GM12878 (cell line): ENCODE results near the gene SEPHS2. TPM values are rescaled to one million over a fixed set of nuclear protein-coding genes. Genes with fewer than 3 reads are reported as not detected.

Experiments used
- ATF7 ChIP-seq: fragments of 450-650 bp; IDR thresholded peaks from 2 replicates; pipeline ENCODE4 v1.6.1; 2016; ENCODE audit warnings: low read depth, mild to moderate bottlenecking
- BHLHE40 ChIP-seq, 2 experiments: fragments of 450-650 bp in 1 of 2; IDR thresholded peaks; 2 replicates each; pipeline ENCODE4 v1.6.1; 2011 to 2017; ENCODE audit warnings: low read depth in 2 of 2, borderline replicate concordance in 1 of 2, improper control_type of control experiment in 1 of 2, low read length in 1 of 2, mild to moderate bottlenecking in 1 of 2
- CBX3 ChIP-seq: fragments of 200-600 bp; sonication (generic); IDR thresholded peaks from 2 replicates; pipeline ENCODE4 v1.6.1; 2016; ENCODE audit warnings: low read depth, borderline replicate concordance
- DPF2 ChIP-seq: fragments of 450-650 bp; IDR thresholded peaks from 2 replicates; pipeline ENCODE4 v1.6.1; 2017; ENCODE audit warnings: mild to moderate bottlenecking
- E2F8 ChIP-seq: fragments of 450-650 bp; IDR thresholded peaks from 2 replicates; pipeline ENCODE4 v1.6.1; 2018; ENCODE audit warnings: mild to moderate bottlenecking, low read depth, moderate library complexity; ENCODE audit not compliant: partially characterized antibody
- EED ChIP-seq: sonication (generic); IDR thresholded peaks from 2 replicates; pipeline ENCODE4 v1.6.1; 2016; ENCODE audit warnings: antibody characterized with exemption, low read depth
- FOS ChIP-seq: IDR thresholded peaks from 3 replicates; pipeline ENCODE4 v1.6.1; 2011; ENCODE audit warnings: borderline replicate concordance; ENCODE audit not compliant: insufficient read length; ENCODE audit errors: extremely low read depth
- FOXK2 ChIP-seq: fragments of 450-650 bp; IDR thresholded peaks from 2 replicates; pipeline ENCODE4 v1.6.1; 2017; ENCODE audit warnings: mild to moderate bottlenecking, moderate library complexity
- HDAC6 ChIP-seq: fragments of 200-600 bp; sonication (generic); IDR thresholded peaks from one replicate; pipeline ENCODE4 v1.8.0; 2017; ENCODE audit warnings: antibody characterized with exemption; ENCODE audit not compliant: unreplicated experiment
- IRF4 ChIP-seq: IDR thresholded peaks from 2 replicates; pipeline ENCODE4 v1.6.1; 2011; ENCODE audit warnings: low read depth, low read length
- JUND ChIP-seq: IDR thresholded peaks from 2 replicates; pipeline ENCODE4 v1.6.1; 2012; ENCODE audit warnings: low read depth, mild to moderate bottlenecking, low read length, improper control_type of control experiment, moderate library complexity
- MEF2A ChIP-seq: IDR thresholded peaks from 2 replicates; pipeline ENCODE4 v1.6.1; 2011; ENCODE audit warnings: low read depth, mild to moderate bottlenecking, low read length, moderate library complexity; ENCODE audit not compliant: insufficient read depth
- NBN ChIP-seq: fragments of 450-650 bp; IDR thresholded peaks from 2 replicates; pipeline ENCODE4 v1.6.1; 2016
- NR2F1 ChIP-seq: fragments of 450-650 bp; conservative IDR thresholded peaks from 2 replicates; pipeline ENCODE4 v1.6.1; 2017; ENCODE audit warnings: mild to moderate bottlenecking
- PAX5 ChIP-seq: IDR thresholded peaks from 2 replicates; pipeline ENCODE4 v1.6.1; 2011; ENCODE audit warnings: low read depth, low read length, borderline replicate concordance
- RBBP5 ChIP-seq: fragments of 200-600 bp; sonication (generic); conservative IDR thresholded peaks from 2 replicates; pipeline ENCODE4 v1.6.1; 2016
- SMAD5 ChIP-seq: IDR thresholded peaks from 2 replicates; pipeline ENCODE4 v1.6.1; 2016; ENCODE audit warnings: antibody characterized with exemption, low read depth
- SP1 ChIP-seq: IDR thresholded peaks from one replicate; pipeline ENCODE4 v1.6.1; 2011; ENCODE audit warnings: low read depth, low read length
- TARDBP ChIP-seq: IDR thresholded peaks from 2 replicates; pipeline ENCODE4 v1.6.1; 2016; ENCODE audit warnings: borderline replicate concordance
- TBL1XR1 ChIP-seq: IDR thresholded peaks from 2 replicates; pipeline ENCODE4 v1.6.1; 2012; ENCODE audit warnings: low read depth, low read length, improper control_type of control experiment
- ZNF24 ChIP-seq: fragments of 450-650 bp; IDR thresholded peaks from 2 replicates; pipeline ENCODE4 v1.6.1; 2017; ENCODE audit warnings: antibody characterized with exemption, mild to moderate bottlenecking
- polyA plus RNA-seq, 11 experiments: library from polyadenylated mRNA; depleted of rRNA in 4 of 11; unstranded in 6 of 11; stranded (reverse) in 5 of 11; fragments of >200 nt; fragmentation: Nextera tagmentation in 4 of 11; fragmentation: Illumina TruSeq in 1 of 11; extraction: Ambion mirVana in 4 of 11; extraction: Trizol in 1 of 11; gene quantifications; 1 replicate in 1 of 11; 2 replicates in 10 of 11; pipeline versions ENCODE4 v1.2.1 to v1.2.3, GENCODE V29; 2011 to 2016; ENCODE audit warnings: inconsistent platforms in 2 of 11, missing spikeins in 2 of 11, low read depth in 1 of 11
- total RNA-seq, 4 experiments: library from RNA; depleted of rRNA in 3 of 4; stranded (reverse); fragments of >200 nt in 3 of 4; fragmentation: Illumina TruSeq in 1 of 4; extraction: Trizol in 1 of 4; gene quantifications; 2 replicates each; pipeline versions ENCODE4 v1.2.1 to v1.2.3, GENCODE V29; 2013 to 2021
- TF ChIP-seq, protein P1 (sequence below): fragments of 450-650 bp; IDR thresholded peaks from 2 replicates; pipeline ENCODE4 v1.6.1; 2017; ENCODE audit warnings: borderline replicate concordance
- TF ChIP-seq, protein P2 (sequence below): IDR thresholded peaks from 2 replicates; pipeline ENCODE4 v1.6.1; 2011; ENCODE audit warnings: borderline replicate concordance, low read depth, mild to moderate bottlenecking, moderate library complexity, low read length; ENCODE audit not compliant: insufficient read depth, poor library complexity, severe bottlenecking
- TF ChIP-seq, protein P3 (sequence below): fragments of 450-650 bp; conservative IDR thresholded peaks from 2 replicates; pipeline ENCODE4 v1.6.1; 2017; ENCODE audit warnings: mild to moderate bottlenecking, moderate library complexity

SEPHS2 gene
- total and polyA plus RNA-seq, 10 of the 15 experiments (the other 5 are each of a cell fraction or from before 2014, with no cell fraction given), result 21.6 to 99.8 (median 72.9) TPM

GRCh38 chr16:30458561-30459394 lies 13.1 kb upstream of the SEPHS2 start (continued):
- TF ChIP-seq, protein P1, sequence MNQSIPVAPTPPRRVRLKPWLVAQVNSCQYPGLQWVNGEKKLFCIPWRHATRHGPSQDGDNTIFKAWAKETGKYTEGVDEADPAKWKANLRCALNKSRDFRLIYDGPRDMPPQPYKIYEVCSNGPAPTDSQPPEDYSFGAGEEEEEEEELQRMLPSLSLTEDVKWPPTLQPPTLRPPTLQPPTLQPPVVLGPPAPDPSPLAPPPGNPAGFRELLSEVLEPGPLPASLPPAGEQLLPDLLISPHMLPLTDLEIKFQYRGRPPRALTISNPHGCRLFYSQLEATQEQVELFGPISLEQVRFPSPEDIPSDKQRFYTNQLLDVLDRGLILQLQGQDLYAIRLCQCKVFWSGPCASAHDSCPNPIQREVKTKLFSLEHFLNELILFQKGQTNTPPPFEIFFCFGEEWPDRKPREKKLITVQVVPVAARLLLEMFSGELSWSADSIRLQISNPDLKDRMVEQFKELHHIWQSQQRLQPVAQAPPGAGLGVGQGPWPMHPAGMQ, result peak; percentile 82
- TF ChIP-seq FOXK2 (no peak), DPF2 (peak; percentile 99), PAX5 (peak; percentile 99), HDAC6 (no peak), BHLHE40 (IDR thresholded peaks at IDR 0.05; ENCODE audit: borderline replicate concordance in 1 of 2, low read depth in 2 of 2, low read length in 1 of 2) (peak; percentile 90 to 94), RBBP5 (no peak), EED (peak; percentile 99), SP1 (peak; percentile 93), CBX3 (no peak), NR2F1 (peak; percentile 99), TBL1XR1 (peak; percentile 89; the same call in 1 of the 2 replicates), IRF4 (peak; percentile 88), FOS (no peak), MEF2A (peak; percentile 87), ATF7 (peak; percentile 86), TARDBP (peak; percentile 34; the same call in 1 of the 2 replicates), ZNF24 (peak; percentile 54; the same call in 1 of the 2 replicates), E2F8 (no peak), NBN (peak; percentile 96), SMAD5 (no peak; the same call in 1 of the 2 replicates), JUND (peak; percentile 51; the same call in 1 of the 2 replicates)
- TF ChIP-seq, protein P2, sequence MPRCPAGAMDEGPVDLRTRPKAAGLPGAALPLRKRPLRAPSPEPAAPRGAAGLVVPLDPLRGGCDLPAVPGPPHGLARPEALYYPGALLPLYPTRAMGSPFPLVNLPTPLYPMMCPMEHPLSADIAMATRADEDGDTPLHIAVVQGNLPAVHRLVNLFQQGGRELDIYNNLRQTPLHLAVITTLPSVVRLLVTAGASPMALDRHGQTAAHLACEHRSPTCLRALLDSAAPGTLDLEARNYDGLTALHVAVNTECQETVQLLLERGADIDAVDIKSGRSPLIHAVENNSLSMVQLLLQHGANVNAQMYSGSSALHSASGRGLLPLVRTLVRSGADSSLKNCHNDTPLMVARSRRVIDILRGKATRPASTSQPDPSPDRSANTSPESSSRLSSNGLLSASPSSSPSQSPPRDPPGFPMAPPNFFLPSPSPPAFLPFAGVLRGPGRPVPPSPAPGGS, result peak; percentile 87
- TF ChIP-seq, protein P3, sequence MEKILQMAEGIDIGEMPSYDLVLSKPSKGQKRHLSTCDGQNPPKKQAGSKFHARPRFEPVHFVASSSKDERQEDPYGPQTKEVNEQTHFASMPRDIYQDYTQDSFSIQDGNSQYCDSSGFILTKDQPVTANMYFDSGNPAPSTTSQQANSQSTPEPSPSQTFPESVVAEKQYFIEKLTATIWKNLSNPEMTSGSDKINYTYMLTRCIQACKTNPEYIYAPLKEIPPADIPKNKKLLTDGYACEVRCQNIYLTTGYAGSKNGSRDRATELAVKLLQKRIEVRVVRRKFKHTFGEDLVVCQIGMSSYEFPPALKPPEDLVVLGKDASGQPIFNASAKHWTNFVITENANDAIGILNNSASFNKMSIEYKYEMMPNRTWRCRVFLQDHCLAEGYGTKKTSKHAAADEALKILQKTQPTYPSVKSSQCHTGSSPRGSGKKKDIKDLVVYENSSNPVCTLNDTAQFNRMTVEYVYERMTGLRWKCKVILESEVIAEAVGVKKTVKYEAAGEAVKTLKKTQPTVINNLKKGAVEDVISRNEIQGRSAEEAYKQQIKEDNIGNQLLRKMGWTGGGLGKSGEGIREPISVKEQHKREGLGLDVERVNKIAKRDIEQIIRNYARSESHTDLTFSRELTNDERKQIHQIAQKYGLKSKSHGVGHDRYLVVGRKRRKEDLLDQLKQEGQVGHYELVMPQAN, result no peak; the same call in 1 of the 2 replicates
